Measurements from ENCODE around the gene CYB5R3.

The CYB5R3 gene

GRCh38 chr22:42643634-42644421 lies 5.4 kb downstream of the CYB5R3 start:
- peak overlapping the region in 2 of 3 experiments; percentile 34 to 44 for H3K4me3 Mint-ChIP-seq
- peak overlapping the region; percentile 79 to 84 (median 82) for H3K27ac Mint-ChIP-seq
- H3K36me3 Mint-ChIP-seq (ENCODE audit: low read depth): no peaks in the 10 kb centered on the region
- peaks cover 40% of the 10 kb centered on the region for H3K4me1 Mint-ChIP-seq
- no peaks in the 10 kb centered on the region for H3K9me3 Mint-ChIP-seq
- no peak for TF ChIP-seq CTCF (IDR thresholded peaks at IDR 0.05; ENCODE audit: unreplicated experiment in 3 of 3)
- H3K27me3 Mint-ChIP-seq (ENCODE audit: low read depth): no peaks in the 10 kb centered on the region

GRCh38 chr22:42642806-42643633 lies 6.2 kb downstream of the CYB5R3 start:
- no peak overlapping the region for H3K4me3 Mint-ChIP-seq
- no peaks in the 10 kb centered on the region for H3K27me3 Mint-ChIP-seq (ENCODE audit: low read depth)
- no peak for TF ChIP-seq CTCF (IDR thresholded peaks at IDR 0.05; ENCODE audit: unreplicated experiment in 3 of 3)
- peak overlapping the region in 2 of 3 experiments; percentile 43 to 70 for H3K27ac Mint-ChIP-seq
- H3K4me1 Mint-ChIP-seq: peaks cover 36% of the 10 kb centered on the region
- no peaks in the 10 kb centered on the region for H3K9me3 Mint-ChIP-seq
- H3K36me3 Mint-ChIP-seq (ENCODE audit: low read depth): no peaks in the 10 kb centered on the region

- Mint-ChIP-seq H3K36me3 (ENCODE audit: low read depth) (peaks cover 6% of the 10 kb centered on the region), H3K4me1 (peaks cover 26% of the 10 kb centered on the region), H3K9me3 (no peaks in the 10 kb centered on the region), H3K4me3 (no peak overlapping the region), H3K27ac (peak overlapping the region in 1 of 3 experiments; percentile 35), H3K27me3 (ENCODE audit: low read depth) (no peaks in the 10 kb centered on the region)
- TF ChIP-seq CTCF (IDR thresholded peaks at IDR 0.05; ENCODE audit: unreplicated experiment in 3 of 3): no peak
Observed at GRCh38 chr22:42641801-42642413, 7.3 kb downstream of the CYB5R3 start.

- no peak overlapping the region for H3K27ac Mint-ChIP-seq
- no peaks in the 10 kb centered on the region for H3K9me3 Mint-ChIP-seq
- H3K4me3 Mint-ChIP-seq: no peak overlapping the region
- H3K4me1 Mint-ChIP-seq: peaks cover 8% of the 10 kb centered on the region
- H3K36me3 Mint-ChIP-seq (ENCODE audit: low read depth): peaks cover 19% of the 10 kb centered on the region
- no peak for TF ChIP-seq CTCF (IDR thresholded peaks at IDR 0.05; ENCODE audit: unreplicated experiment in 3 of 3)
- no peaks in the 10 kb centered on the region for H3K27me3 Mint-ChIP-seq (ENCODE audit: low read depth)
Observed at GRCh38 chr22:42639541-42640241, 9.5 kb downstream of the CYB5R3 start.

GRCh38 chr22:42637555-42637954 lies 11.6 kb downstream of the CYB5R3 start:
- no peaks in the 10 kb centered on the region for H3K9me3 Mint-ChIP-seq
- H3K27ac Mint-ChIP-seq: no peak overlapping the region
- no peak for TF ChIP-seq CTCF (IDR thresholded peaks at IDR 0.05; ENCODE audit: unreplicated experiment in 3 of 3)
- H3K4me1 Mint-ChIP-seq: no peaks in the 10 kb centered on the region
- H3K36me3 Mint-ChIP-seq (ENCODE audit: low read depth): peaks cover 26% of the 10 kb centered on the region
- H3K4me3 Mint-ChIP-seq: no peak overlapping the region
- no peaks in the 10 kb centered on the region for H3K27me3 Mint-ChIP-seq (ENCODE audit: low read depth)

Data from nephron (organoid).